Neuronal stem cell (in vitro differentiated cells): ENCODE results near the gene CDC7.

ENCODE experiments used
- DNase-seq: peaks from one replicate; pipeline ENCODE4 v3.0.0-alpha.2; 2013; ENCODE audit warnings: low spot score
- H2AFZ ChIP-seq: one replicate; pipeline ENCODE4 v1.6.1; 2013; ENCODE audit warnings: mild to moderate bottlenecking, low read length, inconsistent platforms
- H2AK5ac ChIP-seq: 2 replicates; pipeline ENCODE4 v1.6.1; 2013; ENCODE audit warnings: low read depth, mild to moderate bottlenecking, inconsistent platforms, low read length, moderate library complexity, mixed read lengths
- H2BK120ac ChIP-seq: 2 replicates; pipeline ENCODE4 v1.6.1; 2013; ENCODE audit warnings: low read depth, mild to moderate bottlenecking, inconsistent platforms, low read length, moderate library complexity, mixed read lengths
- H2BK12ac ChIP-seq: one replicate; pipeline ENCODE4 v1.6.1; 2013; ENCODE audit warnings: low read length, inconsistent platforms
- H2BK15ac ChIP-seq: 2 replicates; pipeline ENCODE4 v1.6.1; 2013; ENCODE audit warnings: mild to moderate bottlenecking, low read length, inconsistent platforms, mixed read lengths
- H2BK5ac ChIP-seq: one replicate; pipeline ENCODE4 v1.6.1; 2013; ENCODE audit warnings: inconsistent platforms, mild to moderate bottlenecking, low read length, moderate library complexity
- H3K14ac ChIP-seq: one replicate; pipeline ENCODE4 v1.6.1; 2013; ENCODE audit warnings: low read length, inconsistent platforms
- H3K18ac ChIP-seq: 2 replicates; pipeline ENCODE4 v1.6.1; 2013; ENCODE audit warnings: low read length, inconsistent platforms
- H3K23ac ChIP-seq: 2 replicates; pipeline ENCODE4 v1.6.1; 2013; ENCODE audit warnings: low read depth, mild to moderate bottlenecking, mixed read lengths, low read length, inconsistent platforms; ENCODE audit not compliant: poor library complexity
- H3K27ac ChIP-seq: replicated peaks from 3 replicates; pipeline ENCODE4 v1.5.1; 2013; ENCODE audit warnings: low read length, inconsistent platforms
- H3K27me3 ChIP-seq, 3 experiments: 2 replicates each; pipeline ENCODE4 v1.6.1; 2013; ENCODE audit warnings: low read length in 3 of 3, mild to moderate bottlenecking in 2 of 3, inconsistent platforms in 1 of 3, low read depth in 1 of 3, mixed read lengths in 1 of 3, moderate library complexity in 1 of 3; ENCODE audit not compliant: control insufficient read depth in 3 of 3, insufficient read depth in 3 of 3
- H3K36me3 ChIP-seq, 2 donors: replicated peaks in 1 of 2; 2 replicates each; pipeline ENCODE4 v1.6.1; 2013; ENCODE audit warnings: low read length in 2 of 2; ENCODE audit not compliant: control insufficient read depth in 2 of 2, insufficient read depth in 2 of 2
- H3K4ac ChIP-seq: 2 replicates; pipeline ENCODE4 v1.6.1; 2013; ENCODE audit warnings: inconsistent platforms, mild to moderate bottlenecking, low read length, moderate library complexity
- H3K4me1 ChIP-seq, 2 donors: 1 replicate in 1 of 2; 2 replicates in 1 of 2; pipeline ENCODE4 v1.6.1; 2013; ENCODE audit warnings: low read length in 2 of 2, low read depth in 1 of 2; ENCODE audit not compliant: control insufficient read depth in 2 of 2, insufficient read depth in 1 of 2
- H3K4me2 ChIP-seq: one replicate; pipeline ENCODE4 v1.6.1; 2013; ENCODE audit warnings: mild to moderate bottlenecking, low read length, inconsistent platforms; ENCODE audit not compliant: insufficient read depth, poor library complexity, severe bottlenecking
- H3K4me3 ChIP-seq, 2 donors: 2 replicates each; pipeline ENCODE4 v1.5.1; 2013; ENCODE audit warnings: low read length in 2 of 2, mild to moderate bottlenecking in 2 of 2, inconsistent platforms in 1 of 2, moderate library complexity in 1 of 2
- H3K79me1 ChIP-seq: one replicate; pipeline ENCODE4 v1.6.1; 2013; ENCODE audit warnings: low read depth, mild to moderate bottlenecking, inconsistent platforms, low read length, moderate library complexity
- H3K9ac ChIP-seq: one replicate; pipeline ENCODE4 v1.6.1; 2013; ENCODE audit warnings: mild to moderate bottlenecking, low read depth, low read length, inconsistent platforms; ENCODE audit not compliant: poor library complexity
- H3K9me3 ChIP-seq, 2 donors: replicated peaks in 1 of 2; 2 replicates each; pipeline versions ENCODE3 to v1.6.1; 2013; ENCODE audit warnings: low read length in 2 of 2, mild to moderate bottlenecking in 2 of 2, inconsistent platforms in 1 of 2, low read depth in 1 of 2, mixed read lengths in 1 of 2, moderate library complexity in 1 of 2; ENCODE audit not compliant: control insufficient read depth in 2 of 2, insufficient read depth in 1 of 2
- H4K8ac ChIP-seq: one replicate; pipeline ENCODE4 v1.6.1; 2013; ENCODE audit warnings: low read depth, mild to moderate bottlenecking, inconsistent platforms, low read length, moderate library complexity
- H4K91ac ChIP-seq: one replicate; pipeline ENCODE4 v1.6.1; 2013; ENCODE audit warnings: low read length, low read depth, mild to moderate bottlenecking, inconsistent platforms; ENCODE audit not compliant: poor library complexity
- WGBS, 2 donors: extraction: QIAGEN DNeasy Blood & Tissue Kit; methylation state at CpG; one replicate each; pipeline ENCODE4 v1.1.7; 2013; ENCODE audit warnings: missing lambda C conversion rate in 2 of 2, mixed read lengths in 1 of 2; ENCODE audit not compliant: insufficient read length in 2 of 2, insufficient replicate concordance in 1 of 2; ENCODE audit errors: extremely low coverage in 2 of 2; 5-methylcytosine and 5-hydroxymethylcytosine counted together

The CDC7 gene

DNA sequence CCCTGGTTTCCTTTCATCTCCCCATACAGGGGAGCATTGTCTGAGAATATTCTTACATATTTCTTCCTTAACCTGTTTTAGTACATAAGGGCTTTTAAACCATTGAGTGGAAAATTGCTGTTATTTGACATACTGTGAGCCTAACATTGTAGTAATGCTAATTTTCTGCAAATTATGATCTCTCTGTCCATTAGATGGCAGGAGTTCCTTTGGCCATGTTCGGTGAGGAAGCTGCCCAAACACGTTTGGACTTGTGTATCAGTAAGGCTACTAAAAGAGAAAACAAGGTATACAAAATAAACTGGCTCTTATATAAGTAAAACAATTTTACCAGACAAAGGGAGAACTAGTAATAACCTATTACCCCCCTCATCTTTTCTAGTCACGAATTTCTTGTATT lies 29.2 kb downstream of the CDC7 start:
- H3K4me1 ChIP-seq, result no peaks in the 10 kb centered on the region
- no peak overlapping the region for H4K8ac ChIP-seq
- no peaks in the 10 kb centered on the region for H3K79me1 ChIP-seq
- no peak overlapping the region for H2BK5ac ChIP-seq
- no peak overlapping the region for H2AFZ ChIP-seq
- H3K18ac ChIP-seq, result no peak overlapping the region
- no peak overlapping the region for H4K91ac ChIP-seq
- no peaks in the 10 kb centered on the region for H3K27me3 ChIP-seq
- DNase-seq, result no peak
- no peak overlapping the region for H3K27ac ChIP-seq
- H3K36me3 ChIP-seq, result peaks cover 0 to 12% of the 10 kb centered on the region in 2 donors
- H3K4me3 ChIP-seq, result no peak overlapping the region
- no peak overlapping the region for H2BK12ac ChIP-seq
- H3K14ac ChIP-seq, result no peak overlapping the region
- H3K4me2 ChIP-seq, result no peak overlapping the region
- no peak overlapping the region for H3K23ac ChIP-seq
- H2BK120ac ChIP-seq, result no peak overlapping the region
- no peak overlapping the region for H2AK5ac ChIP-seq
- WGBS, 2 donors, result no CpG with 5 or more reads among the region's 3 CpGs
- no peaks in the 10 kb centered on the region for H3K9me3 ChIP-seq
- H2BK15ac ChIP-seq, result no peak overlapping the region
- no peak overlapping the region for H3K9ac ChIP-seq
- H3K4ac ChIP-seq, result no peak overlapping the region

DNA sequence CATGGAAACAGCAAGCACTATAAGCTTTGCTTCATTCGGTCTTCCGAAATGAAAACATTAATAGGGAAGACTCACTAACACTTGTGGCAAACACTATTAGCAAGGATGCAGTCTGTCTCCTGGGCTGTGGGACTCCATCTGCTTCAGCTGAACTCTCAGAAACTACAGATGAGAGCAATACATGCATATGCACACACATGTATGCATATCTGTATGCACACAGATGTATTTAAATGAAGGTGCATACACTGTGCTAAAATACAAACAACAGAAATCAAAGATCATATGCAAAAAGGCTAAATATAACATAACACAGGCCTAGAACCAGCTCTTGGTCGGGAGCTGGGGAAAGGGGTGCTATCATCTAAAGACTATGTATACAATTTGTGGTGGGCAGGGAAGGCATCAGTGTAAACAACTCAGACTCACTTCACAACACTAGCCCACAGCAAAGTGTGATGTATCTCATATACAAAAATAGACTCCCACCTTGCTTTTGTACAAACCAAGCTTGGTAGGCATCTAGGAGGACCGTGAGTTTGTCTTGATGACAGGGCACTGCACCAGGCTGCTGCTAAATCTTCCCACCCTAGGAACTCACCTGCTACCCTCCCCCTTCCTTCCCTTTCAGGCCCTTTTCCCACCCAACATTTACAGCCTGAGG lies 32.8 kb downstream of the CDC7 start:
- H3K23ac ChIP-seq, result no peak overlapping the region

DNA sequence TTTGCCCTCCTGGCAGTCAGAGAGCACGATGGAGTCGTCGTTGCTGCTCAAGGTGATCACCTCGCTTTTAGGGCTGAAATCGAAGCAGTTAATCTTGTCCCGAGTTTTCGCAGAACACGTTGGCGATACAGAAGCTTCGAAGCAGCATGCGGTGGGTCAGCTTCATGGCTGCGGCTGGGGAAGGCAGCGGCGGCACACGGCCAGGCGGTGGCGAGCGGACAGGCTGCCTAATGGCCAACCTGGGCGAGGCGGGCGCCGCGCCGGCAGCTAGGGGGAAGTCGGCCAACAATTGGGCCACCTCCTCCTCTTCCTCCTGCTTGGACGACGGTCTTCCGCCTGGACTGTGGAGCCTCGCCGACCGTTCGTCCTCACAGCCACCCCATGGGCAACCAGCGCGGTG lies 34.8 kb downstream of the CDC7 start:
- H3K4me3 ChIP-seq, result no peak overlapping the region
- no peak overlapping the region for H3K14ac ChIP-seq
- WGBS, 2 donors, result no CpG with 5 or more reads among the region's 34 CpGs
- DNase-seq, result no peak
- no peak overlapping the region for H2BK5ac ChIP-seq
- H3K27ac ChIP-seq, result no peak overlapping the region
- H3K9me3 ChIP-seq, result no peaks in the 10 kb centered on the region
- no peaks in the 10 kb centered on the region for H3K4me1 ChIP-seq
- peak overlapping the region; percentile 38 for H3K23ac ChIP-seq
- no peak overlapping the region for H2BK15ac ChIP-seq
- no peak overlapping the region for H3K9ac ChIP-seq
- H3K27me3 ChIP-seq, result no peaks in the 10 kb centered on the region
- H3K79me1 ChIP-seq, result no peaks in the 10 kb centered on the region
- H2BK12ac ChIP-seq, result no peak overlapping the region
- H4K91ac ChIP-seq, result no peak overlapping the region
- peak overlapping the region; percentile 88 for H4K8ac ChIP-seq
- H2BK120ac ChIP-seq, result no peak overlapping the region
- peak overlapping the region; percentile 69 for H3K18ac ChIP-seq
- H2AK5ac ChIP-seq, result peak overlapping the region; percentile 72
- H3K36me3 ChIP-seq, result no peaks in the 10 kb centered on the region
- H2AFZ ChIP-seq, result no peak overlapping the region
- no peak overlapping the region for H3K4me2 ChIP-seq
- H3K4ac ChIP-seq, result no peak overlapping the region

More for the DNA sequence above, 32.8 kb downstream of the CDC7 start:
- no peak overlapping the region for H2BK120ac ChIP-seq
- no peaks in the 10 kb centered on the region for H3K36me3 ChIP-seq
- H2AFZ ChIP-seq, result no peak overlapping the region
- no peak for DNase-seq
- no peaks in the 10 kb centered on the region for H3K4me1 ChIP-seq
- no peak overlapping the region for H4K8ac ChIP-seq
- no peak overlapping the region for H2BK12ac ChIP-seq
- H3K14ac ChIP-seq, result no peak overlapping the region
- H3K27me3 ChIP-seq, result no peaks in the 10 kb centered on the region
- H3K4me3 ChIP-seq, result no peak overlapping the region
- H3K27ac ChIP-seq, result no peak overlapping the region
- no peak overlapping the region for H3K18ac ChIP-seq
- H3K79me1 ChIP-seq, result no peaks in the 10 kb centered on the region
- no peak overlapping the region for H3K9ac ChIP-seq
- H2BK5ac ChIP-seq, result no peak overlapping the region
- no peak overlapping the region for H2BK15ac ChIP-seq
- H3K4me2 ChIP-seq, result no peak overlapping the region
- no CpG with 5 or more reads among the region's 4 CpGs for WGBS, 2 donors
- no peak overlapping the region for H3K4ac ChIP-seq
- no peak overlapping the region for H2AK5ac ChIP-seq
- no peaks in the 10 kb centered on the region for H3K9me3 ChIP-seq
- H4K91ac ChIP-seq, result no peak overlapping the region

DNA sequence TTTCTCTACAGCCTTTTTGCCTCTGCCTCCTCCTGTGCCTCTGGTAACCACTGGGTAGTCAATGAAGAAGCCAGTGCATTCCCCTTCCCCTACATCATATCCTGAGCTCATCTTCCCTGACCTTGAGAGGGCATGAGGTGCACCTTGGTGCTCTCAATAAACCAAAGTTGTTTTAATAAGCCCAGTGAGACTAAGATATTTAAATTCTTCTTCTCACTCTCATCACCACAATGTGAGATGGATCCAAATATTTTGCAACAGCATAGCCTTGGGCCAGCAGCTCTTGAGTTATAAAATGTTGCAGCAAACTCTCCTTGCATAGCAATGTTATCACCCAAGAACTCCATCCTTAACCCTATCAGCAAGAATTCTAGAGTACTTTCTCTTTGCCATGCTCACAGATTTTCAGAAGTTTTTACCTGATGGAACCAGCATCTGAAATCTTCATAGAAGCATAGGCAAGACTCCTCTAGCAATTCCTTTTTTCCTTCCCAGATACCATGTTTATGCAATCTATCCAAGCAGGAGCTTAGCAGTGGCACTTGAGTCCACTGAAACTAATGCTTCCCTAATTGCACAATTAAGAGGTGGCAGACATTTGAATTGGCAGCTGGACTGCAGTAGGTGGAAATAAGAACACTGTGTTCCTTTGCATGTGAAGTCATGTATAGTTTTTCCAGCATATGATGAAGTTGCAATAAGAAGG lies 36.8 kb downstream of the CDC7 start:
- Histone ChIP-seq H2BK120ac (no peak overlapping the region), H4K91ac (no peak overlapping the region), H3K4me3 (no peak overlapping the region), H3K27ac (no peak overlapping the region), H3K14ac (no peak overlapping the region), H2BK5ac (no peak overlapping the region), H4K8ac (no peak overlapping the region), H3K9me3 (no peaks in the 10 kb centered on the region), H3K18ac (no peak overlapping the region), H2BK15ac (no peak overlapping the region), H2BK12ac (no peak overlapping the region), H3K9ac (no peak overlapping the region), H2AFZ (no peak overlapping the region), H3K23ac (no peak overlapping the region), H3K36me3 (no peaks in the 10 kb centered on the region), H3K79me1 (no peaks in the 10 kb centered on the region), H3K27me3 (no peaks in the 10 kb centered on the region), H3K4ac (no peak overlapping the region), H2AK5ac (no peak overlapping the region), H3K4me2 (no peak overlapping the region), H3K4me1 (no peaks in the 10 kb centered on the region)
- DNase-seq, result no peak
